GM19043 (cell line): ENCODE data around the gene DTNB.

Source experiments
- ATAC-seq: cut with Tn5 transposase; IDR thresholded peaks from one replicate; pipeline ENCODE4 v1.9.1; 2021; ENCODE audit warnings: low read depth; ENCODE audit not compliant: unreplicated experiment

DTNB gene

GRCh38 chr2:25592766-25593292 lies 80.5 kb downstream of the DTNB start:
- ATAC-seq, result no peak

GRCh38 chr2:25590921-25591505 lies 82.4 kb downstream of the DTNB start:
- ATAC-seq, result no peak

GRCh38 chr2:25589676-25590205 lies 83.6 kb downstream of the DTNB start:
- no peak for ATAC-seq

GRCh38 chr2:25588576-25588975 lies 84.8 kb downstream of the DTNB start:
- ATAC-seq, result no peak

- no peak for ATAC-seq
Observed at GRCh38 chr2:25587361-25587760, 86.0 kb downstream of the DTNB start.

GRCh38 chr2:25586726-25587144 lies 86.6 kb downstream of the DTNB start:
- peak; percentile 70 for ATAC-seq

- ATAC-seq, result no peak
Observed at GRCh38 chr2:25585189-25585588, 88.2 kb downstream of the DTNB start.

GRCh38 chr2:25582077-25582830 lies 91.1 kb downstream of the DTNB start:
- no peak for ATAC-seq

- no peak for ATAC-seq
Observed at GRCh38 chr2:25576596-25576995, 96.8 kb downstream of the DTNB start.

- ATAC-seq, result no peak
Observed at GRCh38 chr2:25572638-25573037, 100.7 kb downstream of the DTNB start.

GRCh38 chr2:25570161-25570845 lies 103.1 kb downstream of the DTNB start:
- no peak for ATAC-seq

- ATAC-seq, result no peak
Observed at GRCh38 chr2:25567406-25567805, 106.0 kb downstream of the DTNB start.

GRCh38 chr2:25566694-25567093 lies 106.7 kb downstream of the DTNB start:
- ATAC-seq, result peak; percentile 65

- ATAC-seq, result no peak
Observed at GRCh38 chr2:25566094-25566493, 107.3 kb downstream of the DTNB start.

- no peak for ATAC-seq
Observed at GRCh38 chr2:25561136-25561850, 112.1 kb downstream of the DTNB start.

- no peak for ATAC-seq
Observed at GRCh38 chr2:25559148-25559547, 114.2 kb downstream of the DTNB start.

GRCh38 chr2:25558262-25558661 lies 115.1 kb downstream of the DTNB start:
- ATAC-seq, result peak; percentile 65

- no peak for ATAC-seq
Observed at GRCh38 chr2:25557179-25558036, 116.0 kb downstream of the DTNB start.

GRCh38 chr2:25552318-25552717 lies 121.1 kb downstream of the DTNB start:
- no peak for ATAC-seq

GRCh38 chr2:25551316-25551715 lies 122.1 kb downstream of the DTNB start:
- no peak for ATAC-seq
